AML-193 (cell line): ENCODE measurements around the gene EHHADH.
"Not testable (repeated sequence)": the region's sequence is repeated elsewhere in the genome, so short reads cannot be mapped to it uniquely, and the experiment has no call there.

Experiments used
- DNase-seq, 2 experiments: peaks; one replicate each; lab custom pipeline; 2025; lab: John Stamatoyannopoulos, UW

Gene EHHADH

GRCh38 chr3:185253645-185254410 lies at the start of gene EHHADH:
TSS of gene EHHADH (minus strand) at chr3:185254049. CDS start at chr3:185254022, 27 bp downstream.
- peak; percentile 81 to 85 for DNase-seq

GRCh38 chr3:185299918-185300426 lies 46.1 kb upstream of the EHHADH start:
- peak; percentile 83 to 90 for DNase-seq

GRCh38 chr3:185297867-185298266 lies 44.0 kb upstream of the EHHADH start:
- DNase-seq = no peak

- DNase-seq = no peak
Measured at GRCh38 chr3:185292238-185292637, 38.4 kb upstream of the EHHADH start.

GRCh38 chr3:185290266-185290665 lies 36.4 kb upstream of the EHHADH start:
- DNase-seq = no peak

- no peak for DNase-seq
Measured at GRCh38 chr3:185283374-185283935, 29.6 kb upstream of the EHHADH start.

- no peak for DNase-seq
Measured at GRCh38 chr3:185282696-185283373, 29.0 kb upstream of the EHHADH start.

- peak; percentile 94 to 96 for DNase-seq
Measured at GRCh38 chr3:185280572-185281365, 26.9 kb upstream of the EHHADH start.

- DNase-seq = no peak
Measured at GRCh38 chr3:185279587-185280138, 25.8 kb upstream of the EHHADH start.

- DNase-seq = no peak
Measured at GRCh38 chr3:185276415-185276814, 22.6 kb upstream of the EHHADH start.

- no peak for DNase-seq
Measured at GRCh38 chr3:185272033-185272432, 18.2 kb upstream of the EHHADH start.

- DNase-seq = no peak
Measured at GRCh38 chr3:185270956-185271332, 17.1 kb upstream of the EHHADH start.

GRCh38 chr3:185270262-185270955 lies 16.6 kb upstream of the EHHADH start:
- peak; percentile 12 to 42 for DNase-seq

- DNase-seq = no peak
Measured at GRCh38 chr3:185268194-185268962, 14.5 kb upstream of the EHHADH start.

GRCh38 chr3:185267193-185267592 lies 13.3 kb upstream of the EHHADH start:
- DNase-seq = no peak

GRCh38 chr3:185264849-185265553 lies 11.2 kb upstream of the EHHADH start:
- DNase-seq = no peak

- DNase-seq = no peak
Measured at GRCh38 chr3:185263423-185263822, 9.6 kb upstream of the EHHADH start.

- no peak for DNase-seq
Measured at GRCh38 chr3:185257334-185257733, 3.5 kb upstream of the EHHADH start.

- DNase-seq = no peak
Measured at GRCh38 chr3:185254799-185255198, 950 bp upstream of the EHHADH start.

GRCh38 chr3:185253133-185253532 lies 716 bp downstream of the EHHADH start:
- not testable (repeated sequence) for DNase-seq
